Skeletal muscle tissue (tissue), 4 donors: Measurements from ENCODE around the gene APIP. TPM values are rescaled to one million over a fixed set of nuclear protein-coding genes. Genes with fewer than 3 reads are reported as not detected.

Experiments used
- H3K27ac ChIP-seq: one replicate; pipeline ENCODE4 v1.7.0; 2013; ENCODE audit warnings: mild to moderate bottlenecking, low read depth, low read length, inconsistent platforms
- H3K27me3 ChIP-seq, 3 donors: one replicate each; pipeline ENCODE4 v1.7.0; 2013; ENCODE audit warnings: low read length in 3 of 3; ENCODE audit not compliant: control insufficient read depth in 3 of 3, insufficient read depth in 3 of 3
- H3K36me3 ChIP-seq, 3 donors: one replicate each; pipeline ENCODE4 v1.7.0; 2013; ENCODE audit warnings: low read length in 3 of 3; ENCODE audit not compliant: control insufficient read depth in 3 of 3, insufficient read depth in 3 of 3
- H3K4me1 ChIP-seq, 3 donors: one replicate each; pipeline ENCODE4 v1.7.0; 2013; ENCODE audit warnings: low read length in 3 of 3, mild to moderate bottlenecking in 3 of 3; ENCODE audit not compliant: control insufficient read depth in 3 of 3, insufficient read depth in 3 of 3
- H3K4me3 ChIP-seq, 3 donors: one replicate each; pipeline ENCODE4 v1.7.0; 2013; ENCODE audit warnings: low read length in 3 of 3
- H3K9ac ChIP-seq, 3 donors: one replicate each; pipeline ENCODE4 v1.7.0; 2013; ENCODE audit warnings: low read length in 3 of 3, mild to moderate bottlenecking in 3 of 3, moderate library complexity in 2 of 3, low read depth in 1 of 3
- H3K9me3 ChIP-seq, 3 donors: one replicate each; pipeline ENCODE4 v1.7.0; 2013; ENCODE audit warnings: low read length in 3 of 3; ENCODE audit not compliant: control insufficient read depth in 3 of 3
- total RNA-seq: library from RNA; depleted of rRNA; stranded (reverse); fragments of >200 nt; gene quantifications from one replicate; pipeline ENCODE4 v1.2.3, GENCODE V29; 2014
- donor health status: Osteomylitis.

APIP gene
- total RNA-seq, 1 donor from 2014 or later = 17.2 TPM

DNA sequence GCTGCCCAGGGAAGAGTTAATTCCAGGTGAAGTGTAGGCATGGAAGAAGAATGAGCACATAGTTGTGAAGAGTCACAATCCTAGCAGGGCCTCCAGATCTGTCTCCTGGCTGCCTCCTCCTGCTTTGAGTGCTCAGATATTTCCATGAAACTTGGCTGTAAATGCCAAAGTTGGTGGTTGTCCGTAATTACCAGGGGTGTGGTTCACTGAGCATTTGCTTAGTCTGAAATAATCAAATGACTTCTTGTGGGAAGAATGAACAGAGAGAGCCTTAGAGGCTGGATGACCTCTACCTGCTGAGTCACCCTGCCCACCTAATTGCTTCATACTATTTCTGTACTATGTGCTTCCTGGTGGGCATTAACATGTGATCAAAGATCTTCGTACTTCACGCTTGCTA is 50.9 kb downstream of the APIP start:
- Histone ChIP-seq H3K9ac (no peak overlapping the region), H3K36me3 (no peaks in the 10 kb centered on the region), H3K27me3 (no peaks in the 10 kb centered on the region), H3K4me1 (peaks cover 4 to 6% (median 5%) of the 10 kb centered on the region in 3 donors), H3K9me3 (no peaks in the 10 kb centered on the region), H3K4me3 (no peak overlapping the region), H3K27ac (no peak overlapping the region)

DNA sequence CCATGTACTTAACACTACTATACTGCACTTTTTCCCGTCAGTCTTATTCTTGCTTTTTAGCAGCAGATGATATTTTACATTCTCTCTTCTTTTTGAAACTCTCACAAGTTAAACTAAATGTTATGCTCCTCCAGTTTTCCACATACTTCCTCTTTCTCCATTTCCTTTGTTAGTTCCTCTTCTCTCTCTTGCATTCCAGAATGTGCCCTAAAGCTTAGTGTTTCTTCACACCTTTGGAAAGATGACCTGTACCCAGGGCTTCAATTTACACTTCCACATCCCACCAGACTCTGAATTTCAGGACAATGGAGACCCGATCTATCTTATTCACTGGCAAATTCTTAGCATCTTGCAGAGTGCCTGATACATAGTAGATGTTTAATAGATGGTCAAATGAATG is 51.8 kb downstream of the APIP start:
- Histone ChIP-seq H3K9me3 (no peaks in the 10 kb centered on the region), H3K9ac (no peak overlapping the region), H3K27ac (no peak overlapping the region), H3K27me3 (no peaks in the 10 kb centered on the region), H3K4me3 (no peak overlapping the region), H3K4me1 (peaks cover 11 to 14% (median 13%) of the 10 kb centered on the region in 3 donors), H3K36me3 (no peaks in the 10 kb centered on the region)

- Histone ChIP-seq H3K9ac (no peak overlapping the region), H3K4me3 (no peak overlapping the region), H3K4me1 (peaks cover 14 to 18% (median 16%) of the 10 kb centered on the region in 3 donors), H3K27me3 (no peaks in the 10 kb centered on the region), H3K27ac (no peak overlapping the region), H3K9me3 (no peaks in the 10 kb centered on the region), H3K36me3 (no peaks in the 10 kb centered on the region)
Observed at GRCh38 chr11:34863048-34863447, 53.1 kb downstream of the APIP start.

- H3K9ac ChIP-seq = peak overlapping the region in 1 of 3 donors; percentile 9
- no peaks in the 10 kb centered on the region for H3K9me3 ChIP-seq
- H3K27me3 ChIP-seq = no peaks in the 10 kb centered on the region
- H3K4me1 ChIP-seq = peaks cover 15 to 25% (median 23%) of the 10 kb centered on the region in 3 donors
- no peaks in the 10 kb centered on the region for H3K36me3 ChIP-seq
- peak overlapping the region; percentile 21 for H3K27ac ChIP-seq
- peak overlapping the region in 1 of 3 donors; percentile 33 for H3K4me3 ChIP-seq
Observed at GRCh38 chr11:34860518-34860917, 55.7 kb downstream of the APIP start.

DNA sequence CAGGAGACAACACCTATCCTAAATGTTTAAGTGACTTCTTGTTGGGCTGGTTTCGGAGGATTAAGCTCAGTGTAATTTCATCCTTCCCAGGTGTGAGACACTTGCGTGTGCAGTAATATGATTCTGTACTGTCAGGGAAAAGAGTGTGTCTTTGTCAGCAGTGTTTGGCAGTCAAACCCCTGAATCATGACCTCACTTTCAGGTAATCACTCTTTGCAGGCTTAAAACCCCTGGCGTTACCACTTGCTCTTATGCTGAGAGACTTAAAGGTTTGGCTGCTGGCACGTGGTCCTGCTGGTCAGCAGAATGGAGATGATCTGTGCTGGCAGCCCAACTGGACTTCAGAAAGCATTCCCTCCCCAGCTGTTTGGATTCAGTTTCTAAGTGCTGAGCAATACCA is 56.1 kb downstream of the APIP start:
- Histone ChIP-seq H3K36me3 (no peaks in the 10 kb centered on the region), H3K27me3 (no peaks in the 10 kb centered on the region), H3K9me3 (no peaks in the 10 kb centered on the region), H3K27ac (peak overlapping the region; percentile 21), H3K9ac (peak overlapping the region in 1 of 3 donors; percentile 9), H3K4me3 (no peak overlapping the region), H3K4me1 (peaks cover 15 to 25% (median 23%) of the 10 kb centered on the region in 3 donors)

GRCh38 chr11:34859496-34859895 is 56.7 kb downstream of the APIP start:
- H3K27me3 ChIP-seq = no peaks in the 10 kb centered on the region
- no peak overlapping the region for H3K4me3 ChIP-seq
- peak overlapping the region; percentile 21 for H3K27ac ChIP-seq
- peaks cover 15 to 25% (median 23%) of the 10 kb centered on the region in 3 donors for H3K4me1 ChIP-seq
- H3K9ac ChIP-seq = no peak overlapping the region
- no peaks in the 10 kb centered on the region for H3K36me3 ChIP-seq
- H3K9me3 ChIP-seq = no peaks in the 10 kb centered on the region

- Histone ChIP-seq H3K27me3 (no peaks in the 10 kb centered on the region), H3K4me1 (peaks cover 15 to 25% (median 23%) of the 10 kb centered on the region in 3 donors), H3K9me3 (no peaks in the 10 kb centered on the region), H3K9ac (no peak overlapping the region), H3K27ac (no peak overlapping the region), H3K4me3 (no peak overlapping the region), H3K36me3 (no peaks in the 10 kb centered on the region)
Observed at GRCh38 chr11:34857463-34857862, 58.7 kb downstream of the APIP start.

- H3K4me1 ChIP-seq = peaks cover 15 to 25% (median 23%) of the 10 kb centered on the region in 3 donors
- H3K27me3 ChIP-seq = no peaks in the 10 kb centered on the region
- H3K4me3 ChIP-seq = no peak overlapping the region
- no peak overlapping the region for H3K27ac ChIP-seq
- no peaks in the 10 kb centered on the region for H3K36me3 ChIP-seq
- no peak overlapping the region for H3K9ac ChIP-seq
- no peaks in the 10 kb centered on the region for H3K9me3 ChIP-seq
Observed at GRCh38 chr11:34856251-34856650, 59.9 kb downstream of the APIP start.

DNA sequence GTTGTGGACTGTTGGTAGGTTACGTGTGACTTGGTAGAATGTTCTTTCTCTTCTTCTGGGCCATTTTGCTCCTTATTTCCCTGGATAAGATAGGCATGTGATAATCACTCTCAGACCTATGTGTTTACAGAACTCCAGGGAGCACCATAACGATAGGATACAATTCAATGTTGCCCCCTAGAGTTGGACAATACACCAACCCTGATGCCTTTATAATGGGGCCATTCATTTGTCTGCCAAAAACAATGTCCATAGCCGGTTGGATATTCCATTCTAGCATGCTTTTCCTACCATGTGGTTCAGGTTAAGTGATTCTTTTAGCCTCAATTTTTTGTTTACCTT is 60.5 kb downstream of the APIP start:
- no peak overlapping the region for H3K27ac ChIP-seq
- H3K4me1 ChIP-seq = peaks cover 15 to 24% (median 23%) of the 10 kb centered on the region in 3 donors
- H3K36me3 ChIP-seq = no peaks in the 10 kb centered on the region
- H3K9ac ChIP-seq = no peak overlapping the region
- no peaks in the 10 kb centered on the region for H3K9me3 ChIP-seq
- no peaks in the 10 kb centered on the region for H3K27me3 ChIP-seq
- no peak overlapping the region for H3K4me3 ChIP-seq

GRCh38 chr11:34855021-34855753 is 61.0 kb downstream of the APIP start:
- H3K27me3 ChIP-seq = no peaks in the 10 kb centered on the region
- no peaks in the 10 kb centered on the region for H3K36me3 ChIP-seq
- no peaks in the 10 kb centered on the region for H3K9me3 ChIP-seq
- no peak overlapping the region for H3K9ac ChIP-seq
- H3K4me1 ChIP-seq = peaks cover 11 to 19% (median 17%) of the 10 kb centered on the region in 3 donors
- no peak overlapping the region for H3K4me3 ChIP-seq
- H3K27ac ChIP-seq = no peak overlapping the region
